ENCODE measurements around the gene MDP1. TPM values are rescaled to one million over a fixed set of nuclear protein-coding genes. Genes with fewer than 3 reads are reported as not detected.
"Not testable (repeated sequence)": the region's sequence is repeated elsewhere in the genome, so short reads cannot be mapped to it uniquely, and the experiment has no call there.

The MDP1 gene
- total RNA-seq, 4 donors from 2014 or later, result 11.1 to 17.5 (median 14.4) TPM

GRCh38 chr14:24206260-24207103, 9.4 kb downstream of the MDP1 start:
- peaks cover 17 to 95% (median 60%) of the 10 kb centered on the region in 4 donors for H3K36me3 ChIP-seq
- no peaks in the 10 kb centered on the region for H3K27me3 ChIP-seq
- H3K4me3 ChIP-seq, result no peak overlapping the region
- TF ChIP-seq POLR2A (IDR thresholded peaks at IDR 0.05; ENCODE audit: low read depth), result no peak
- no peak for TF ChIP-seq EP300 (IDR thresholded peaks at IDR 0.05)
- no peak for TF ChIP-seq POLR2AphosphoS5 (IDR thresholded peaks at IDR 0.05)
- TF ChIP-seq CTCF (IDR thresholded peaks at IDR 0.05), result no peak
- peaks cover 0 to 16% (median 4%) of the 10 kb centered on the region in 4 donors for H3K4me1 ChIP-seq
- DNase-seq (ENCODE audit: extremely low spot score), result no peak
- 98% methylated on average over 9 of the region's 11 CpGs for WGBS
- intact Hi-C loops (cut with DNase I), result no loop called here
- no peaks in the 10 kb centered on the region for H3K9me3 ChIP-seq
- no peak overlapping the region for H3K27ac ChIP-seq (replicated peaks in 1 of 4)

GRCh38 chr14:24204163-24205146, 11.4 kb downstream of the MDP1 start:
- no peak overlapping the region for H3K4me3 ChIP-seq
- H3K27me3 ChIP-seq, result no peaks in the 10 kb centered on the region
- H3K4me1 ChIP-seq, result no peaks in the 10 kb centered on the region
- no peak overlapping the region for H3K27ac ChIP-seq (replicated peaks in 1 of 4)
- 92% methylated on average over 7 of the region's 7 CpGs for WGBS
- H3K9me3 ChIP-seq, result no peaks in the 10 kb centered on the region
- DNase-seq (ENCODE audit: extremely low spot score), result no peak
- H3K36me3 ChIP-seq, result peaks cover 10 to 91% (median 48%) of the 10 kb centered on the region in 4 donors
- intact Hi-C loops (cut with DNase I), result no loop called here
- no peak for TF ChIP-seq EP300 (IDR thresholded peaks at IDR 0.05)
- TF ChIP-seq POLR2A (IDR thresholded peaks at IDR 0.05; ENCODE audit: low read depth), result no peak
- no peak for TF ChIP-seq CTCF (IDR thresholded peaks at IDR 0.05)
- TF ChIP-seq POLR2AphosphoS5 (IDR thresholded peaks at IDR 0.05), result no peak

- intact Hi-C loops (cut with DNase I); H3K4me1 ChIP-seq; H3K27me3 ChIP-seq; H3K4me3 ChIP-seq; H3K9me3 ChIP-seq; H3K27ac ChIP-seq (replicated peaks in 1 of 4); DNase-seq (ENCODE audit: extremely low spot score): not testable (repeated sequence)
- peaks cover 6 to 80% (median 37%) of the 10 kb centered on the region in 4 donors for H3K36me3 ChIP-seq
- WGBS, result 95% methylated on average over 16 of the region's 16 CpGs
Observed at GRCh38 chr14:24203249-24203886, 12.5 kb downstream of the MDP1 start.

- H3K27ac ChIP-seq (replicated peaks in 1 of 4); H3K27me3 ChIP-seq; H3K4me3 ChIP-seq; H3K9me3 ChIP-seq; DNase-seq (ENCODE audit: extremely low spot score); intact Hi-C loops (cut with DNase I): not testable (repeated sequence)
- 90% methylated on average over 8 of the region's 8 CpGs for WGBS
- Histone ChIP-seq H3K36me3 (peaks cover 6 to 72% (median 33%) of the 10 kb centered on the region in 4 donors), H3K4me1 (peaks cover 7 to 15% (median 12%) of the 10 kb centered on the region in 4 donors)
Observed at GRCh38 chr14:24202538-24202937, 13.3 kb downstream of the MDP1 start.

- intact Hi-C loops (cut with DNase I), result no loop called here
- no peak for TF ChIP-seq EP300 (IDR thresholded peaks at IDR 0.05)
- no peak for TF ChIP-seq POLR2A (IDR thresholded peaks at IDR 0.05; ENCODE audit: low read depth)
- no peak for TF ChIP-seq CTCF (IDR thresholded peaks at IDR 0.05)
- no peak for TF ChIP-seq POLR2AphosphoS5 (IDR thresholded peaks at IDR 0.05)
- Histone ChIP-seq H3K4me3 (no peak overlapping the region), H3K36me3 (peaks cover 0 to 39% (median 13%) of the 10 kb centered on the region in 4 donors), H3K9me3 (no peaks in the 10 kb centered on the region), H3K27me3 (no peaks in the 10 kb centered on the region), H3K27ac (replicated peaks in 1 of 4) (no peak overlapping the region), H3K4me1 (peaks cover 31 to 43% (median 37%) of the 10 kb centered on the region in 4 donors)
- no peak for DNase-seq (ENCODE audit: extremely low spot score)
- WGBS, result 80% methylated on average over 7 of the region's 7 CpGs
Observed at GRCh38 chr14:24198814-24199524, 16.9 kb downstream of the MDP1 start.
